GM23248 (cell line): ENCODE data around the gene RALB.

Experiments used
- EZH2 ChIP-seq: fragments of 200-600 bp; sonication (generic); IDR thresholded peaks from 2 replicates; pipeline ENCODE4 v1.6.1; 2018; ENCODE audit warnings: antibody characterized with exemption, mild to moderate bottlenecking; ENCODE audit not compliant: insufficient read depth, poor library complexity, severe bottlenecking
- EZH2phosphoT487 ChIP-seq: fragments of 200-600 bp; sonication (generic); IDR thresholded peaks from 2 replicates; pipeline ENCODE4 v1.6.1; 2018; ENCODE audit warnings: antibody characterized with exemption, moderate library complexity, mild to moderate bottlenecking, low read depth; ENCODE audit not compliant: insufficient read depth

DNA sequence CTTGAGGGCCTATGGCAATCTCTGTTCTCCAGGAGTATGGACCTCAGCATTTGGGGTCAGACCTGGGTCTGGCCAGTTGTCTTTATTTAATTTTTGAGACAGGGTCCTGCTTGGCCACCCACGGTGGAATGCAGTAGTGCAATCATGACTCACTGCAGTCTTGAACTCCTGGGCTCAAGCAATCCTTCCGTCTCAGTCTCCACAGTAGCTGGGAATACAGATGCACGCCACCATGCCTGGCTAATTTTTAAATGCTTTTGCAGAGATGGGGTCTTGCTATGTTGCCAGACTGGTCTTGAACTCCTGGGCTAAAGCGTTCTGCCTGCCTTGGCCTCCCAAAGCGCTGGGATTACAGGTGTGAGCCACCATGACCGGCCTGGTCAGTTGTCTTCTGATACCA, 46.9 kb downstream of the RALB start:
- TF ChIP-seq EZH2 (no peak), EZH2phosphoT487 (no peak)
